NCI-H1048 (cell line): ENCODE data around the gene CIZ1.

ENCODE experiments used
- DNase-seq: peaks from one replicate; lab custom pipeline; 2025; lab: John Stamatoyannopoulos, UW

CIZ1 gene

DNA sequence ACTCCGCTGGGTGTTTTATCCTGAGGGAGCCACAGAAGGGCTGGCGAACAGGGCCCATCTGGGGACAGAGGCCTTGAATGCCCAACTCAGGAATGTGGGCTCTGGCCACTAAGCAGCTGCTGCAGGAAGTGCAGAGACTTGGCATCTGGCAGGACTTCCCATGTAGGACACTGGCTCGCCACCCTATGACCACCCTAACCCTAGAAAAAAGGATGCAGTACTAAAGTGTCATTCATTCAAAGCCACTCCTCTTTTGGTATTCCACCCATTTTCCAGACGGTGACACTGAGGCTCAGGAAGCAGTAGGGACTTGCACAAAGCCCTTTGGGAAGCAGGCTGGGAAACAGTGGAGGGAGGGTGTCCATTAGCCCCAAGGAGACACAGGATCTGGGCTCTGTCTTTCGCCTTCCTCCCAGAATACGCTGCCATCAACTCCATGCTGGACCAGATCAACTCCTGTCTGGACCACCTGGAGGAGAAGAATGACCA lies 28.3 kb downstream of the CIZ1 start:
- DNase-seq: no peak

DNA sequence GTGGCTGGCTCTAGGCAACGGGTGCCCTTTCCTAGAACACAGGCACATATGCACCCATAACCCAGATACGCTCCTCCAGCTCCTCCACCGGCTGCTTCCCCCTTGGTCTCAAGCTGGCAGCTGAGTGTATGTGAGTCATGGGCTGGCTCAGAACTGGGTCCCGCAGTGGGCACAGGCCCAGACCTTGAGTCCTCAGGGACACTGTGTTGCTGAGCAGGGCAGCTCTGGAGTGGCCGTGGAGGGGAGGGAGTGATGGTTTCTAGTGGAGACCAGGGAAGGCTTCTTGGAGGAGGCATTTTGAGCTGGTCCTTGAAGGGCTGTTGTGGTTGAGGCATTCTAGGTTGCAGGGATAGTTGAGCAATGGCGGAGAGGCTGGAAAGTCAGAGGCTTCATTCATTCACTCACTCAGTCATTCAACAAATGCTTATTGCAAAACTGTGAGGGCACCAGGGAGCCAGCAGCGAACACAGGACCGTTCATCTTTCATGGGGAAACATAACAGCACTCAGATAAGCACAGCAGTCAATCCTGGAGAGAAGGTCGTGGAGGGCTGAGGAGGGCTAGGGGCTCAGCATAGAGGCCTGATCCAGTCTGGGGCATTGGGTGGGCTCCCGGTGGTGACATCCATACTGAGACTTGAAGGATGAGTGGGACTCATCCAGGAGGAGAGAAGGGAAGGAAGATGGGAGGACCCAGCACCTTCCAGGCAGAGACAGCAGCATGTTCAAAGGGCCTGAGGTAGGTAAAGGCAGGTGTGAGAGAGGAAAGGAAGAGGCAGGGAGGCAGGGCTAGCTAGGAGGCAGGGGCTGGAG lies 29.0 kb downstream of the CIZ1 start:
- DNase-seq: no peak

DNA sequence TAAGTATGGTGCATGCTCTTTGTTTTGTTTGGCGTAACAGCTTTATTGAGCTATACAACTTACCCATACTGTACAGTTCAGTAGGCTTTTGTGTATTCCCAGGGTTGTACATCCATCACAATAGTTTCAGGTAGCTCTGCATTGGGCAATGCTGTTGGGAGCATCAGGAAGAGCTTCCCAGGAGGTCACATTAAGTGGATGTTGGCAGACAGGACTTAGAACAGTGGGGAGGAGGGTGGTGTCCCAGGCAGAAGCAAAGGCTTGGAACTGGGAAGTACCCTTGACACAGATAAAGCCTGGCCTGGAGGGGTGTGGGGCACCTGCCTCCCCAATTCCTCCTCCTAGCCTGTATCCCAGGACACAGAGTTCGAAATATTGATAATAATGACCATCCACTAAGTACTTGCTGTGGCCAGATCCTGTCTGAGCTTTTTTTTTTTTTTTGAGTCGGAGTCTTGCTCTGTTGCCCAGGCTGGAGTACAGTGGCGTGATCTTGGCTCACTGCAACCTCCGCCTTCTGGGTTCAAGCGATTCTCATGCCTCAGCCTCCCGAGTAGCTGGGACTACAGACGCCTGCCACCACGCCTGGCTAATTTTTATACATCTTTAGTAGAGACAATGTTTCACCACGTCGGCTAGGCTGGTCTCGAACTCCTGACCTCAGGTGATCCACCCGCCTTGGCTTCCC lies 30.0 kb downstream of the CIZ1 start:
- no peak for DNase-seq

DNA sequence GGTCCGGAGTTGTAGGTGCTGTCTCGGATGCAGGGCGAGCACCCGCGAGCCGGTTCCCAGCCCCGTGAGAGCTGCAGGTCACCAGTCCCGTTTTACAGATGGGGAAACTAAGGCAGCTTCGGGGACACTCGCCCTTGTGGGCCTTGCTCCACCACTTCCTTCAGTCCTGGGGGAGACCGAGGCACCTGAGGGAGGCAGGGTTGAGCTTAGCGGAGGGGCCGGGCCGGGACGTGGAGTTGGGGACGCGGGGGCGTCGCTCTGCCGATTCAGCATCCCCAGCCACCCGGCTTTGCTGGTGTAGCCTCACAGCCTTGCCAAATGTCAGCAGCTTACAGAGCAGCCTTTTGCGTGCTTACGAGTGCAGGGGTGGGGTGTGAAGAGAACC lies 30.8 kb downstream of the CIZ1 start:
- no peak for DNase-seq

DNA sequence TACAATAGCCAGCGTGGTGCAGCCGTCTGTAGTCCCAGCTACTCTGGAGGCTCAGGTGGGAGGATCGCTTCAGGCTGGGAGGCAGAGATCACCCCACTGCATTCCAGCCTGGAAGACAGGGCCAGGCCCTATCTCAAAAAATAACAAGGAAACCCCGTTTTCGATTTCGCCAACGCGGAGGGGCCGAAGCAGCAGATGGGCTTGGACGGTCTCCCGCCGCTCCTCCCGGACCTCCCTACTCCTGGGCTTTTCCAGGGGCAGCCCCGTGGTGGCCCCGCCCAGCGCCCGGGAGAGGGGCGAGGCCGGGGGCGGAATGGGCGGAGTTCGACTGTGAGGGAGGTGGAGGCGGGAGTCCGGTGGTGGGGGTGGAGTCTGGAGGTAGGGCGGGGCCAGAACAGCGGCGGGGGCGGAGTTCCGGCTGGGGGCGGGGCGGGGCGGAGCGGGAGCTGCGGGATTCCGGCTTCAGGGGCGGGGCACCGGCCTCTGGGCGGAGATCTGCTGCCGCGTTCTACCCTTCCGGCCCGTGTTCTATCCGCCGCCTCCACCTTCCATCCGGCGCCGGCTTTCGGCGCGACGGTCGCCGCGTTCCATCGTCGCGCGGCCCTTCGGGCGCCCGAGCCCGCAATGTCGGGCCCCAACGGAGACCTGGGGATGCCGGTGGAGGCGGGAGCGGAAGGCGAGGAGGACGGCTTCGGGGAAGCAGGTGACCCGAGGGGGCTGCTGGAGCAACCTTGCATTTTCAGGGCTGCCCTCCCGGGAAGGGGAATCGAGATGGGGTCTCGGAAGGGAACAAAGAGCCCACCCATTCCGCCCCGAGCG lies 31.4 kb downstream of the CIZ1 start, which contains the start of gene BBLN:
Gene BBLN (plus strand): TSS at position 482 of the 819 bp plus-strand sequence. CDS start 143 bp downstream, at position 625.
- peak; percentile 80 for DNase-seq

DNA sequence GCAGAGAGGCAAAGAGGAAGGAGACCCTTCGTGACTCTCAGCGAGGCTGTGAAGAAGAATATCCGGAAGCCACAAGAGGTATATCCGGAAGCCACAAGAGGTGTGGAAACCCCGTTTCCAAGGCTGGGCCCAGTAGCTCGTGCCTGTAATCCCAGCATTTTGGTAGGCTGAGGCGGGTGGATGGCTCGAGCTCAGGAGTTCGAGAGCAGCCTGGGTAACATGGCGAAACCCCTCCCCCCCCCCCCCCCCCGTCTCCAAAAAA lies 31.9 kb downstream of the CIZ1 start:
- DNase-seq: no peak

DNA sequence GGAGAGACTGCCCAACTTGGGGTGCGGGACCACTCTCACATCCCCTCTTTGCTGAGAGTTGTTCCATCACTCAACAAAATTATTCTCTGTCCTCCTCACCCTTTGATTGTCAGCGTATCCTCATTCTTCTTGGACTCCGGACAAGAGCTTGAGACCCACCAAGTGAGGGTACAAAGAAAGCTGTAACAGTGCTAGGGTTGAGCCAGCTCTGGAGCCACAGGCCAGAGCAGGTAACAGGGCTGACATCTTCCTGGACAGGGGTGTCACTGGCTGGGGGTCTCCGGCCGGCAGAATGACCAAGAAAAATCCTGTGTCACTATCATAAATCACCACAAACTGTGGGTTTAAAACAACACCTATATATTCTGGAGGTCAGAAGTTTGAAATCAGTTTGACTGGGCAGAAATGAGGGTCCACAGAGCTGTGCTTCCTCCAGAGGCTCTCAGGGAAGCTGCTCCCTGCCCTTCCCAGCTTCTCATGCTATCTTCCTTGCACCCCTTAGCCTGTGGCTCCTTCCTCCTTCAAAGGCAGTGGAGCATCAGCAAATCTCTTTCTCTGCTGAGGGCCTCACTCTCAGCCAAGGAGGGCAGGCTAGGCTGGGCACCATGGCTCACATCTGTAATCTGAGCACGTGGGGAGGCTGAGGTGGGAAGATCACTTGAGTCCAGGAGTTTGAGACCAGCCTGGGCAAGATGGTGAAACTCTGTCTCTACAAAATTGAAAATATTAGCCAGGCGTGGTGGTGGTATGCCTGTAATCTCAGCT lies 35.5 kb downstream of the CIZ1 start:
- no peak for DNase-seq

DNA sequence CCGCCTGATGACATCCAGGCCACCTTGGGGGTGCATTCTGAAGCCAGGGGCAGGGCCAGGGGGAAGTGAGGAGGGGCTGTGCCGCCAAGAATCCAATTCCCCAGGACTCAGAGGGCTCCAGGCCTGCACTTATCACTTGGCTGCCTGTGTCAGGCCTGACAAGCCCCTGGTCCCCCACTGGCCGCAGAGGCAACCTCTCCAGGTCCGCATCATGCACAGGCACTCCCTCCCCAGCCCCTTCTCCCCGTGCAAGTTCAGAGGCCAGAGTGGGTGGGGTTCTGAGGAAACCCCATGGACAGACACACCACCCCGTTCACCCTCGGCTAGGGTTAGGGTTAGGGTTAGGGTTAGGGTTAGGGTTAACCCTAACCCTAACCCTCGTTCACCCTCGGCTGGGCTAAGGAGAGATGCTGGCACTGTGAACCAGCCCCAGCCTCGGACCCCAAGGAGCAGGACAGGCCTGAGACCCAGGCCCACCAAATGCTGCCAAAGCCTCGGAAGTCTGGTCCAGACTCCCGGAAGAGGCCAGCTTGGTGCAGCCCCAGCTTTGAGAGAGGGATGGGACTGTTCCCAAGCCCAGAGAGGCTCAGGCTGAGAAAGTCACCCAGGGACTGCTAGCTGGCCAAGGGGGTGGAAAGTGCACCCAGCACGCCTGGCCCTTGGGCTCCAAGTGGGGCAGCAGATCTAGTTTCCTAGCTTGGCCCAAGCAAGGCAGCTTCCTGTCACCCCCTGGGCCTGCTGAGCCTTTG lies 37.3 kb downstream of the CIZ1 start:
- DNase-seq: no peak

DNA sequence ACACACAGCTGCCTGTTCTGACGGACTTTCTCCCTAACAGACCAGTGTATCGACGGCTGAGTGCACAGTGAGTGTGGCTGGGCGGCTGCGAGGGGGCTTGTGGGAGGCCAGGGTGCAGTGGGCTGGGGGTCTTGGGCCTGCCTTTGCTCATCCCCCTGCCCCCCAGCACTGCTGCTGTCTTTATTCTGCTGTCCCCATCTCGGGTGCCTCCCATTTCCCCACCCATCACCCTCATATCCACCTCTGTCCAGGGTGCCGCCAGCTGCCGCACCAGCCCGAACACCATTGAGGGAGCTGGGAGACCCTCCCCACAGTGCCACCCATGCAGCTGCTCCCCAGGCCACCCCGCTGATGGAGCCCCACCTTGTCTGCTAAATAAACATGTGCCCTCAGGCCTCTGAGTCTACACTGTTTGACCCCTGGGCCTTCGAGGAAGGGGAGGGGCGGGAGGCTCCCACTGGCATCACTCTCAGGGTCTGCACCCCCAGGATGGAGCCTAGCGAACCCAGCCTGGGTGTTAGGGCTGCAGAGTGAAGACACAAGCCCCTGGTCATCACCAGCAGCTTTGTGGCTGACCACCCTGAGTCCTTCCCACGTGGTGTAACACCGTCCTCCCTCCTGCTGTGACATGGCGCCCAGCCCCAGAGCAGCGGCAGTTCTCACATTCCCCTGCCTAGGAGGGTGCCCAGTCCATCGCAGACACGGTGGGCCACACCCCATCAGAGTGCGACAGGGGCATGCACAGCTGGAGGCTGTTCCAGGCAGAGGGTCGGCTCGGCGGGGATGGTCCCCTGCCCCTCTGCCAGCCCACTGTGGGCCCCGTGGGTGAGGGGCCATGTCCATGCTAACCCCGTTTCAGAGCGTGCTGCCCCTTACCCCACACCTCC lies 38.1 kb downstream of the CIZ1 start:
- no peak for DNase-seq

DNA sequence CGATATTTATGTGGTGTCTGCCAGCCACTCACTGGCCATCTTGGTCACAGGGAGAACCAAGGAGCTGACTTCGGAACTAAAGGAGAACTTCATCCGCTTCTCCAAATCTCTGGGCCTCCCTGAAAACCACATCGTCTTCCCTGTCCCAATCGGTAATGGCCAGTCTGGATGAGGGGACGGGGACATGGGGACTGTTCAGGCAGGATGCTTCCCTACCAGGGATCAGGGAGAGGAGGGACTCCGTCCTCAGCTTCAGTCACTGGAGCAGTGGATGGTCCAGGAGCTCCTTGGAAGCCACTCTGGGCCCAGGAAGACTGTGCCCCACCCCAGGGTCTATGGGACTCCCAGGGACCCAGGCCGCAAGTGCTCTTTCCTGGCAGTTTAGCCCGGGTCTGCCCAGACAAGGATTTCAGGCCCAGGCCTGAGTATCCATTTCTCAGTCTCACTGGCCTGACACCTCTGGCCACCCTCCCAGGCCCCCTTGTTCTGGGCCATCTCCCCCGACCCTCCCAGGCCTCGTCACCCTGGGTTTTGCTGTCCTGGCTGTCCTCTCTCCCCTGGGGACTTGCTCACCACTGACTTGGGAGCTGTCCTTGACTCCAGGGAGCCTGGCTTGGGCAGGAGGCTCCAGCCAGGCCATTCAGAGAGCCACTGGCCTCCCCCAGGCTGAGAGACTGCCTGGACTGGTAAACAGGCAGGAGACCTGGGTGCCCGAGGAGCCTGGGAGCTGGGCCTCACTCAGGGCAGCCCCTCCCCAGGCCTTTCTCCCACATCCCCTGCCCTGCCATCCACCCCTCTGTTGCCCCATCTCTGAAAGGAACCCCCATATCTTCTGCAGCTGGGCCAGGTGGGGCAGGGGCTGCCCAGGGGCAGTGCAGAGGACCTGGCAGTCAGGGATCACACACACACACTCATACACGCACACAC lies 39.0 kb downstream of the CIZ1 start:
- no peak for DNase-seq

DNA sequence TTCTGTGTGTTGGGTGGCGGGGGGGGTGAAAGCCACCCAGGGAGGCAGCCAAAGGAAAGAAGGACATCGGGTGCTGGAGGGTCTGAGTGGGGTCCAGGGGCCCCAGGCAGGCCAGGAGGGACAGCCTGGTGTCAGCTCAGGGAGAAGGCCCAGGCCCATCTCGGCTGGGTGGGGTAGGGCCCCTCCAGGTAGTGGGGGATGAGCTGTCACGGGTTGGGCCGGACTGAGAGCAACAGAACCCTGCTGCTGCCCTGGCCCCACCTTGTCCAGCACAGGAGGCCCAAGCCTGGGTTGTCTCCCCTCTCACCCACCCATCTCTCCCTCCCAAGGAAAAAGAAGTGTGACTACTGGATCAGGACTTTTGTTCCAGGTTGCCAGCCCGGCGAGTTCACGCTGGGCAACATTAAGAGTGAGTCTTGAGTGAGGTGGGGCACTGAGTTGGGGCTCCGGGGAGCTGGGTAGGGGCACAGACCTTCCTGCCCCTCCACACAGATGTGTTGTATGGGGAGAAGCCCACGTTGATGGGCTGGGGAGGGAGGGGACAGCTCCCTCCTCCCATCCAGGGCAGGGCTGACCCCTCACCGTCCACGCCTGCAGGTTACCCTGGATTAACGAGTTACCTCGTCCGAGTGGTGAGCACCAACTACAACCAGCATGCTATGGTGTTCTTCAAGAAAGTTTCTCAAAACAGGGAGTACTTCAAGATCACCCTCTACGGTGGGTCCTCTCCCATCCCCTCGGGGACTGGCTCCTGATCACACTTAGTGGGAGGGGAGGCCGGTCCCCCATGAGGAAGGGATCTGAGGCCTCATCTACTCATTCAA lies 39.9 kb downstream of the CIZ1 start:
- DNase-seq: no peak

DNA sequence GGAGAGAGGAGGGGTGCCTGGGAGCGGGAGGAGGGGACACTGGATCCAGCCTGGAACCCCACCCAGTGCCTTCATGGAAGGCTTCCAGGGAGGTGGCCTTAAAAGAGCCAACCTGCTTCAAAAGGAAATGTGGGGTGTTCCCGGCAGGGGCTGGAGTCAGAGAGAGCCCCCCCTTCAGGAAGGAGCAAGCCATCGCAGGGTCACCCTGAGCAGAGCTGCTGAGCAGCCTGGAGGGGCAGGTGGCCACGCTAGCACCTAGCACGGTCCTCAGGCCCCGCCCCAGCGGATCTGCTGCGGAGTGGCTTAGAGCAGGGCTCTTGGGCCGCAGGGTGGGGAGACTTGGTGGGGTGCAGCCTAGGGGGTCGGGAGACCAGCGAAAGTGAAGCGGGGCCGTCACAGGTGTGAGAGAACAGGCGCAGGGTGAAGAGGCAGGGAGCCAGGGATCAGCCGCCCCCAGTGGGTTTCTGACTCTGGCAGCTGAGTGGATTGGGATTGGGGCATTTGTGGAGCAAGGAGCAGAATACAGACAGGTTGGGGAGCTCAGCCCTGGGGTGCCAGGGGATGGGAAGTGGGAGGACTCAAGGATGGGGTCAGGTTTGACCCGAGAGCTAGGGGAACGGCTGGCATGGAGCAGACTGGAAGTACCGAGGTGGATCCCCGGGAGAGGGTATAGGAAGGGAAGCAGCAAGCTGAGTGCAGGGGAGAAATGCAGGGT lies 40.6 kb downstream of the CIZ1 start:
- DNase-seq: no peak

DNA sequence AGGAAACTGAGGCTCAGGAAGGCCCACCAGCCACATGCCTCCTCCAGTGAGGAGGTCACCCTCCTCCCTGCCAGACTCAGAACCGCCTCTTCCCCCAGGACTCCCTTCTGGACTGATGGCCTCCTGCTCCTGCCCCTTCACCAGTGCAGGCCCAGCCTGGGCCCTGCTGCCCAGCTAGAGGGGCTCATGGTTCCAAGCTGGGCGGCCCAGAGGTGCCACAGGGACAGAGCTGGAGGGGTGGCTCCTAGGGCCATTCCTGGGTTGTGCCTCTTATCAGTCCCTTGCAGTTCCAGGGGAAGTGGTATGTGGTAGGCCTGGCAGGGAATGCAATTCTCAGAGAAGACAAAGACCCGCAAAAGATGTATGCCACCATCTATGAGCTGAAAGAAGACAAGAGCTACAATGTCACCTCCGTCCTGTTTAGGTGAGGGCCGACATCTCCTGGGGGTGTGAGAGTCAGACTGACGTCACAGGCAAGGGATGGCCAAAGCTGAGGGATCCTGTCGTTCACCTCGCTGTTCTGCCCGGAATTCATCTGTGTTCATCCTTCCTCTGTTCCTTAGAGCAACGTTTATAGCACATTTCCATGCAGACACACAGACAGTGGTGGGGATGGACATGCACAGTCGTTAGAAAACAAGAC lies 41.3 kb downstream of the CIZ1 start:
- no peak for DNase-seq

DNA sequence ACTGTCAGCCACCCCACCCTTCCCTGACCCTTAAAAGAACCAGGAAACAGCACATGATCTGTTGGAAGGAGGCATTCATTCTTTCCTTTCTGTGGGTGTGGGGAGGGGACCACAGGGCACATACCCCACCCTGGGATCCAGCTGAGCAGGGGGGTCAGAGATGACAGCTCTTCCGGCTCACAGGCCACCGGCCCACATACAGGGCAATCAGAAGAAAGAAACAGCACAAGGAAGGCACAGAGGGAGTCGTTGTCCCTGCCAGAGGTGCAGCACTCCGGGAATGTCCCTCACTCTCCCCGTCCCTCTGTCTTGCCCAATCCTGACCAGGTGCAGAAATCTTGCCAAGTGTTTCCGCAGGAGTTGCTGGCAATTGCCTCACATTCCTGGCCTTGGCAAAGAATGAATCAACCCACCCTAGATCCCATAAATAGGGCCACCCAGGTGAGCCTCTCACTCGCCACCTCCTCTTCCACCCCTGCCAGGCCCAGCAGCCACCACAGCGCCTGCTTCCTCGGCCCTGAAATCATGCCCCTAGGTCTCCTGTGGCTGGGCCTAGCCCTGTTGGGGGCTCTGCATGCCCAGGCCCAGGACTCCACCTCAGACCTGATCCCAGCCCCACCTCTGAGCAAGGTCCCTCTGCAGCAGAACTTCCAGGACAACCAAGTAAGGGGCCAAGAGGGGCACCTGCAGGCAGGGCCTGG lies 42.2 kb downstream of the CIZ1 start, which contains the start of gene LCN2:
Gene LCN2 (plus strand): TSS at position 453 of the 701 bp plus-strand sequence. CDS start 73 bp downstream, at position 526.
- DNase-seq: no peak

DNA sequence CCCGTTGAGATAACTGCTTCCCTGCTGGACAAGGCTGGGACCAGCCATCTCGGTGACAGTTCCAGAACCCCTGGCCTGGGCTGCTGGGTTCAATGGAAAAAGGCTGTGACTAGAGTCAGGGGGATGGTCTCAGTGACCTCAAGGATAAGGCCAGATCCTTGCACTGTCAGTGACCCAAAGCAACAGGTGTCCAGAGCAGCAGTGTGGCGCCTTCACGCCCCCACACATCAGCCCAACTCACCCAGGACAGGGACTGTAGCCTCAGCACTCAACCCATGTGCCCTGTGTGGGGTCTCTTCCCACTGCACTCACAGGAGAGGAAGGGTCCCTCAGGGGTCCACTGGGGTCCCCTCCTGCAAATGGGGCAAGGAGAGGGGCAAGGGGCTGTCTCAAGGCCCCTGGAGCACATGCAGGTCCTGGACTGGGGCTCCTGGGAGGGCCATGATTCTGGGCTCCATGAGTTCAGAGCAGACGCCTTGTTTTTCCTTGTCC lies 42.8 kb downstream of the CIZ1 start:
- DNase-seq: no peak

DNA sequence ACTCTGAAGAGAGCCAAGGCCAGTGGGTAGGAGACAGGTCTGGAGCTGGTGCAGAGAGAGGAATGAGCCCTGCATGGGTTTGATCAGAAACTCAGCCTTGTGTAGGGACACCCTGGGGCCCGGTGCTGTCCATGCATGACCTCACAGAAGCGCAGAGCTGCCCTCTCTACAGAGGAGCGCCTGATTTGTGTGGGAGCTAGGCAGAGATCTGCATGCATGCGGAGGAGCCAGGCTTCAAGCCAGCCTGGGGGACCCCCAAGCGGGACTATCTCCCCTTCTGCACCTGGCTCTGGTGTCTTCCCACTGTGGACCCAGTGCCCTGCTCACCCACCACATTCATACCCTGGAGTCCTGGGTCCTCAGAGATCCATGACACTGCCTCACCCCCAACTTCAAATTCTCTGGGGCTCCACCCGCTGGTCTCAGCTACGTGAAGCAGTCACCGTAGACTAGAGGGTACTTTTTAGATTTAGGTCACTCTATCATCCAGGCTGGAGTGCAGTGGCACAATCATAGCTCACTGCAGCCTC lies 44.7 kb downstream of the CIZ1 start:
- DNase-seq: no peak
